HEK293T (cell line): ENCODE data around the gene RPL35.
"Not testable (repeated sequence)": the region's sequence is repeated elsewhere in the genome, so short reads cannot be mapped to it uniquely, and the experiment has no call there.

ENCODE experiments used
- CTCF ChIA-PET: fragments of 350-600 bp; formaldehyde crosslinking; extraction: SDS; loops from one replicate; lab custom pipeline; 2021; ENCODE audit warnings: antibody characterized with exemption, inconsistent platforms; lab: Yijun Ruan, JAX
- POLR2A ChIA-PET: fragments of 350-600 bp; formaldehyde crosslinking; extraction: SDS; loops from one replicate; lab custom pipeline; 2020; ENCODE audit warnings: antibody characterized with exemption, inconsistent platforms; lab: Yijun Ruan, JAX
- DNase-seq: peaks from one replicate; pipeline ENCODE4 v3.0.0; 2012; ENCODE audit warnings: mixed read lengths; ENCODE audit errors: extremely low spot score
- ARNT ChIP-seq: fragments of 450-650 bp; IDR thresholded peaks from 2 replicates; pipeline ENCODE4 v1.6.1; 2017; ENCODE audit warnings: mild to moderate bottlenecking
- BHLHE40 ChIP-seq: fragments of 450-650 bp; IDR thresholded peaks from 2 replicates; pipeline ENCODE4 v1.6.1; 2016; ENCODE audit warnings: mild to moderate bottlenecking, moderate library complexity, borderline replicate concordance
- CTBP1 ChIP-seq: fragments of 450-650 bp; IDR thresholded peaks from 2 replicates; pipeline ENCODE4 v1.6.1; 2016; ENCODE audit warnings: borderline replicate concordance
- ELF4 ChIP-seq: fragments of 450-650 bp; IDR thresholded peaks from 2 replicates; pipeline ENCODE4 v1.6.1; 2017; ENCODE audit warnings: antibody characterized with exemption
- FOXA1 ChIP-seq: fragments of 450-650 bp; IDR thresholded peaks from 2 replicates; pipeline ENCODE4 v1.6.1; 2016; ENCODE audit warnings: mild to moderate bottlenecking
- FOXK2 ChIP-seq: fragments of 450-650 bp; IDR thresholded peaks from 2 replicates; pipeline ENCODE4 v1.6.1; 2016; ENCODE audit warnings: mild to moderate bottlenecking
- FOXM1 ChIP-seq: fragments of 450-650 bp; IDR thresholded peaks from 2 replicates; pipeline ENCODE4 v1.6.1; 2017; ENCODE audit warnings: mild to moderate bottlenecking, borderline replicate concordance
- HDGF ChIP-seq: fragments of 450-650 bp; IDR thresholded peaks from 2 replicates; pipeline ENCODE4 v1.6.1; 2017; ENCODE audit warnings: antibody characterized with exemption, borderline replicate concordance
- L3MBTL2 ChIP-seq: fragments of 450-650 bp; conservative IDR thresholded peaks from 2 replicates; pipeline ENCODE4 v1.6.1; 2016; ENCODE audit warnings: mild to moderate bottlenecking
- LEF1 ChIP-seq: fragments of 450-650 bp; IDR thresholded peaks from 2 replicates; pipeline ENCODE4 v1.6.1; 2017; ENCODE audit warnings: mild to moderate bottlenecking, borderline replicate concordance
- NFRKB ChIP-seq: fragments of 450-650 bp; IDR thresholded peaks from 2 replicates; pipeline ENCODE4 v1.6.1; 2016; ENCODE audit warnings: mild to moderate bottlenecking, moderate library complexity
- SP1 ChIP-seq: fragments of 450-650 bp; IDR thresholded peaks from 2 replicates; pipeline ENCODE4 v1.6.1; 2017
- SUZ12 ChIP-seq: fragments of 450-650 bp; IDR thresholded peaks from 2 replicates; pipeline ENCODE4 v1.6.1; 2016; ENCODE audit warnings: mild to moderate bottlenecking
- TARDBP ChIP-seq: fragments of 450-650 bp; IDR thresholded peaks from 2 replicates; pipeline ENCODE4 v1.6.1; 2016
- ZNF384 ChIP-seq: fragments of 450-650 bp; IDR thresholded peaks from 2 replicates; pipeline ENCODE4 v1.6.1; 2016
- TF ChIP-seq, protein P1 (sequence below): fragments of 450-650 bp; IDR thresholded peaks from 2 replicates; pipeline ENCODE4 v1.6.1; 2016

RPL35 gene

DNA sequence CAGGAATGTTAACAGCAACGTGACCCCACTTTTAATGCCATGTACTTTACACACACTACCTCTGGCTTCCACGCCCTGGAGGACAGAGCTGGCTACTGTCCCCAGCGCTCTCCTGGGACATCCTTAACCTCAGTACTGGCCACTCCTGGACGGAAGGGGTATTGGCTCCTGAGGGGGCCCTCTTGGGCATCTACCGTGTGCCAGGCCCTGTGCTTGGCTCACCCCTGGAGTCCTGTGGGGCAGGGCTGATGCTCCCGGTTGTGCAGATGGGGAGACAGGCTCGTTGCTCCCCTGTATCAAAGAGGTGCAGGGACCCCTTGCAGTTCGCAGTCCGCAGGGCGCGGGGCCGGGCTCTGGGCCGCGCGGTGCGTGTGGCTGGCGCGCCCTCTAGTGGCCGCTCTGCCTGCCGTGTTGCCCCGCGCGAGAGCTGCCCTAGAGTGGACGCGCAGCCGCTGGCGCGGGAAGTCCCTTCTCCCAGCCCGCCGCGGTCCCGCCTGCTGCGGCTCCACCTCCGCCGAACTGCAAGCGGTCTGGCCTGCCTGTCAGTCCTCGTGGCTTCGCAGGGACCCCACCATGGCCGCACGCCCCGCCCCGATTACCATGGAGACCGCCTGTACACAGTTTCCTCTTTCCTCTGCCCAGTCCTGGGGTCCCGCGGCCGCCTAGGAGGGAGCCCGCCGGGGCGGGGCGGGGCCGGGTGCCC is 8.8 kb downstream of the RPL35 start, which contains the start of gene WDR38:
Gene WDR38 (plus strand): TSS at position 632 of the 703 bp plus-strand sequence. CDS start 72 bp downstream, outside the sequence.
- TF ChIP-seq SUZ12 (no peak), HDGF (no peak), FOXM1 (no peak), L3MBTL2 (no peak), TARDBP (peak; percentile 31; the same call in 1 of the 2 replicates), BHLHE40 (no peak), ZNF384 (no peak), ELF4 (no peak)
- TF ChIP-seq, protein P1, sequence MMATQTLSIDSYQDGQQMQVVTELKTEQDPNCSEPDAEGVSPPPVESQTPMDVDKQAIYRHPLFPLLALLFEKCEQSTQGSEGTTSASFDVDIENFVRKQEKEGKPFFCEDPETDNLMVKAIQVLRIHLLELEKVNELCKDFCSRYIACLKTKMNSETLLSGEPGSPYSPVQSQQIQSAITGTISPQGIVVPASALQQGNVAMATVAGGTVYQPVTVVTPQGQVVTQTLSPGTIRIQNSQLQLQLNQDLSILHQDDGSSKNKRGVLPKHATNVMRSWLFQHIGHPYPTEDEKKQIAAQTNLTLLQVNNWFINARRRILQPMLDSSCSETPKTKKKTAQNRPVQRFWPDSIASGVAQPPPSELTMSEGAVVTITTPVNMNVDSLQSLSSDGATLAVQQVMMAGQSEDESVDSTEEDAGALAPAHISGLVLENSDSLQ: peak; percentile 39; the same call in 1 of the 2 replicates
- CTCF ChIA-PET: interaction anchor here (0.6 to 8.0 kb wide), 32 partner anchors 8 to 377 kb away, joined by 3 to 244 read pairs (median 4); partner anchors contain the start of genes ARPC5L, NR6A1 and OLFML2A
- POLR2A ChIA-PET: interaction anchor here (1.0 to 3.4 kb wide), 4 partner anchors 9 to 82 kb away, joined by 4 to 29 read pairs (median 16); partner anchors contain the start of genes ARPC5L, NR6A1, OLFML2A and RPL35
- peak; percentile 84 for DNase-seq

- CTCF ChIA-PET: interaction anchor here (0.6 to 8.0 kb wide), 19 partner anchors 9 to 115 kb away, joined by 3 to 244 read pairs (median 6); partner anchors contain the start of genes ARPC5L, NR6A1 and OLFML2A
- DNase-seq: no peak
- TF ChIP-seq HDGF (no peak), FOXM1 (no peak), SUZ12 (no peak), FOXA1 (no peak), BHLHE40 (no peak), CTBP1 (no peak), TARDBP (no peak), LEF1 (no peak), NFRKB (no peak), L3MBTL2 (no peak)
- TF ChIP-seq, protein P1: no peak
- POLR2A ChIA-PET: interaction anchor here (2.0 to 3.4 kb wide), 3 partner anchors 10 to 81 kb away, joined by 8 to 29 read pairs (median 24); partner anchors contain the start of genes ARPC5L, NR6A1, OLFML2A and RPL35
These were observed 9.5 kb downstream of the RPL35 start for GRCh38 chr9:124852121-124852828.

DNA sequence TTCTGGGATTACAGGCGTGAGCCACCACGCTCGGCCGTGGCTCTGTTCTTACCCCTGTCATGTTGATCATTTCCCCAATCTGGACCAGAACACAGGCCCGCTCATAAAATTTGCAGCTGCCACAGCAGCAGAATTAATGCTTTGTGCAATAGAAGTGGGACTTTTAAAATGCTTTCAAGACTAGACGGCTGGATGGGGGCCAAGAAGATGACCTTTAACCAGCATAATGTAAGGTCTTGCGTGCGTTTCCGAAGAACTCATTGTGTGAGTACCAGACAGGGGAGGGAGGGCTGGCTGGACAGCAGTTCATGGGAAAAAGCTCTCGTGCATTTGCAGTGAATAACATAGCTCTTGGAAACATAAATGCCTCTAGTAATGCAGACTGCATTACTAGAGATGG is 12.0 kb downstream of the RPL35 start:
- CTCF ChIA-PET: interaction anchor here (1.1 to 8.0 kb wide), 2 partner anchors 70 to 76 kb away, joined by 3 to 244 read pairs; partner anchors contain the start of genes NR6A1 and OLFML2A

DNA sequence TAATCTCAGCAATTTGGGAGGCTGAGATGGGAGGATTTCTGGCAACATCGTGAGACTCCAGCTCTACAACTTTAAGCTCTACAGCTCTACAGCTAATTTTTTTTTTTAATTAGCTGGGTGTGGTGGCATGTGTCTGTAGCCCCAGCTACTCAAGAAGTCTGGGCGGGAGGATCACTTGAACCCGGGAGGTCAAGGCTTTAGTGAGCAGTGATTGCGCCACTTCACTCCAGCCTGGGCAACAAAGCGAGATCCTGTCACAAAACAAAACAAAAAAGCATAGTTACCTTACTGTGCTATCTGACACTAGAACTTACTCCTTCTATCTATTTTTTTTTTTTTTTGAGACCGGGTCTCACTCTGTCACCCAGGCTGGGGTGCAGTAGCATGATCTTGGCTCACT is 14.8 kb downstream of the RPL35 start:
- ChIA-PET POLR2A (interaction anchor here (1.3 kb wide), 1 partner anchor 77 kb away, joined by 3 read pairs; no protein-coding TSS in a partner anchor), CTCF (interaction anchor here (0.7 to 1.2 kb wide), 2 partner anchors 55 to 70 kb away, joined by 4 read pairs; no protein-coding TSS in a partner anchor)
- DNase-seq: no peak
- TF ChIP-seq FOXM1 (no peak), ELF4 (no peak), NFRKB (no peak), HDGF (no peak), LEF1 (no peak), BHLHE40 (no peak), FOXK2 (no peak), ARNT (no peak)

More for the DNA sequence above, 12.0 kb downstream of the RPL35 start:
- POLR2A ChIA-PET: interaction anchor here (1.4 kb wide), 1 partner anchor 391 kb away, joined by 3 read pairs; the partner anchor contains the start of gene HSPA5
- DNase-seq: no peak
- TF ChIP-seq, protein P1: no peak
- TF ChIP-seq NFRKB (no peak), SP1 (no peak), HDGF (no peak), BHLHE40 (no peak), FOXA1 (no peak), FOXM1 (no peak), ZNF384 (no peak), L3MBTL2 (no peak), ARNT (no peak), FOXK2 (no peak), LEF1 (no peak), SUZ12 (no peak), TARDBP (no peak), CTBP1 (no peak), ELF4 (no peak)

DNA sequence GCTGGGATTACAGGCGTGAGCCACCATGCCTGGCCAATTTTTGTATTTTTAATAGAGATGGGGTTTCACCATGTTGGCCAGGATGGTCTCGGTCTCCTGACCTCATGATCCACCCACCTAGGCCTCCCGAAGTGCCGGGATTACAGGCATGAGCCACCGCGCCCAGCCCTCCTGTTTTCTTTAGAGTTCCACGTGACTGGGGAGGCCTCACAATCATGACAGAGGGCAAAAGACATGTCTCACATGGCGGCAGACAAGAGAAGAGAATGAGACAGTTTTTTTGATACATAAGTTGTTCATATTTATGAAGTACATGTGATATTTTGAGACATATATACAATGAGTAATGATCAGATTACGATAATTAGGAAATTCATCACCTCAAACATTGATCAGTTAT is 15.3 kb downstream of the RPL35 start:
- ChIA-PET CTCF (interaction anchor here (1.2 kb wide), 1 partner anchor 69 kb away, joined by 4 read pairs; no protein-coding TSS in a partner anchor), POLR2A (interaction anchor here (1.3 kb wide), 1 partner anchor 76 kb away, joined by 3 read pairs; no protein-coding TSS in a partner anchor)
- DNase-seq: not testable (repeated sequence)
